SK-N-SH (cell line): ENCODE results near the gene ORC4.

Experiments
- EZH2phosphoT487 ChIP-seq: fragments of 200-600 bp; sonication (generic); IDR thresholded peaks from 2 replicates; pipeline ENCODE4 v1.6.1; 2017; ENCODE audit warnings: low read depth, mixed run types, mild to moderate bottlenecking, antibody characterized with exemption, moderate library complexity, borderline replicate concordance
- FOXJ3 ChIP-seq: sonication (generic); formaldehyde crosslinking; IDR thresholded peaks from 2 replicates; pipeline ENCODE4 v1.5.1; 2020; ENCODE audit warnings: mild to moderate bottlenecking, missing genetic modification reagents
- POLR2AphosphoS5 ChIP-seq: IDR thresholded peaks from 2 replicates; pipeline ENCODE4 v1.6.1; 2012; ENCODE audit warnings: low read depth, low read length
- RFX5 ChIP-seq: IDR thresholded peaks from 2 replicates; pipeline ENCODE4 v1.6.1; 2012; ENCODE audit warnings: mild to moderate bottlenecking, improper control_type of control experiment, low read length
- TAF1 ChIP-seq: IDR thresholded peaks from 2 replicates; pipeline ENCODE4 v1.6.1; 2012; ENCODE audit warnings: low read depth, mild to moderate bottlenecking, low read length, moderate library complexity, borderline replicate concordance
- TF ChIP-seq, protein P1 (sequence below): fragments of 200-600 bp; sonication (generic); IDR thresholded peaks from 2 replicates; pipeline ENCODE4 v1.6.1; 2017; ENCODE audit warnings: antibody characterized with exemption, mild to moderate bottlenecking, moderate library complexity
- TF ChIP-seq, protein P2 (sequence below): IDR thresholded peaks from 2 replicates; pipeline ENCODE4 v1.6.1; 2012; ENCODE audit warnings: mild to moderate bottlenecking, low read depth, low read length, moderate library complexity

DNA sequence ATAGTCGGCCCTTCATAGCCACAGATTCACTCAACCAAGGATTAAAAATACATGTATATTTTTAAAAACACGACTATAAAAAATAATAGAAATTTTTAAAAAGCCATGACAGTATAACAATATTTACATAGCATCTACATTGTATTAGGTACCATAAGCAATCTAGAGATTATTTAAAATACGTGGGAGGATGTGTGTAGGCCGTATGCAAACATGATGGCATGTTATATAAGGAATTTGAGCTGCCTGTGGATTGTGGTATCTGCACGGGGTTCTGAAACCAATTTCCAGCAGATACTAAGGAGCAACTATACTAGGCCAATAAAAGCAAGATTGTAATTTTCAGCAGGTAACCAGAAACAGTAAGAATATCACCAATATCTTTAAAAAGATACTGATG, 5.9 kb downstream of the ORC4 start:
- TF ChIP-seq RFX5 (no peak), POLR2AphosphoS5 (no peak), TAF1 (no peak), EZH2phosphoT487 (no peak), FOXJ3 (no peak)
- TF ChIP-seq, protein P1, sequence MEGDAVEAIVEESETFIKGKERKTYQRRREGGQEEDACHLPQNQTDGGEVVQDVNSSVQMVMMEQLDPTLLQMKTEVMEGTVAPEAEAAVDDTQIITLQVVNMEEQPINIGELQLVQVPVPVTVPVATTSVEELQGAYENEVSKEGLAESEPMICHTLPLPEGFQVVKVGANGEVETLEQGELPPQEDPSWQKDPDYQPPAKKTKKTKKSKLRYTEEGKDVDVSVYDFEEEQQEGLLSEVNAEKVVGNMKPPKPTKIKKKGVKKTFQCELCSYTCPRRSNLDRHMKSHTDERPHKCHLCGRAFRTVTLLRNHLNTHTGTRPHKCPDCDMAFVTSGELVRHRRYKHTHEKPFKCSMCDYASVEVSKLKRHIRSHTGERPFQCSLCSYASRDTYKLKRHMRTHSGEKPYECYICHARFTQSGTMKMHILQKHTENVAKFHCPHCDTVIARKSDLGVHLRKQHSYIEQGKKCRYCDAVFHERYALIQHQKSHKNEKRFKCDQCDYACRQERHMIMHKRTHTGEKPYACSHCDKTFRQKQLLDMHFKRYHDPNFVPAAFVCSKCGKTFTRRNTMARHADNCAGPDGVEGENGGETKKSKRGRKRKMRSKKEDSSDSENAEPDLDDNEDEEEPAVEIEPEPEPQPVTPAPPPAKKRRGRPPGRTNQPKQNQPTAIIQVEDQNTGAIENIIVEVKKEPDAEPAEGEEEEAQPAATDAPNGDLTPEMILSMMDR, result no peak
- TF ChIP-seq, protein P2, sequence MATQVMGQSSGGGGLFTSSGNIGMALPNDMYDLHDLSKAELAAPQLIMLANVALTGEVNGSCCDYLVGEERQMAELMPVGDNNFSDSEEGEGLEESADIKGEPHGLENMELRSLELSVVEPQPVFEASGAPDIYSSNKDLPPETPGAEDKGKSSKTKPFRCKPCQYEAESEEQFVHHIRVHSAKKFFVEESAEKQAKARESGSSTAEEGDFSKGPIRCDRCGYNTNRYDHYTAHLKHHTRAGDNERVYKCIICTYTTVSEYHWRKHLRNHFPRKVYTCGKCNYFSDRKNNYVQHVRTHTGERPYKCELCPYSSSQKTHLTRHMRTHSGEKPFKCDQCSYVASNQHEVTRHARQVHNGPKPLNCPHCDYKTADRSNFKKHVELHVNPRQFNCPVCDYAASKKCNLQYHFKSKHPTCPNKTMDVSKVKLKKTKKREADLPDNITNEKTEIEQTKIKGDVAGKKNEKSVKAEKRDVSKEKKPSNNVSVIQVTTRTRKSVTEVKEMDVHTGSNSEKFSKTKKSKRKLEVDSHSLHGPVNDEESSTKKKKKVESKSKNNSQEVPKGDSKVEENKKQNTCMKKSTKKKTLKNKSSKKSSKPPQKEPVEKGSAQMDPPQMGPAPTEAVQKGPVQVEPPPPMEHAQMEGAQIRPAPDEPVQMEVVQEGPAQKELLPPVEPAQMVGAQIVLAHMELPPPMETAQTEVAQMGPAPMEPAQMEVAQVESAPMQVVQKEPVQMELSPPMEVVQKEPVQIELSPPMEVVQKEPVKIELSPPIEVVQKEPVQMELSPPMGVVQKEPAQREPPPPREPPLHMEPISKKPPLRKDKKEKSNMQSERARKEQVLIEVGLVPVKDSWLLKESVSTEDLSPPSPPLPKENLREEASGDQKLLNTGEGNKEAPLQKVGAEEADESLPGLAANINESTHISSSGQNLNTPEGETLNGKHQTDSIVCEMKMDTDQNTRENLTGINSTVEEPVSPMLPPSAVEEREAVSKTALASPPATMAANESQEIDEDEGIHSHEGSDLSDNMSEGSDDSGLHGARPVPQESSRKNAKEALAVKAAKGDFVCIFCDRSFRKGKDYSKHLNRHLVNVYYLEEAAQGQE, result no peak
